H1 (cell line): Measurements from ENCODE around the gene TOM1L2. TPM values are rescaled to one million over a fixed set of nuclear protein-coding genes. Genes with fewer than 3 reads are reported as not detected.

Experiments used
- CTCF ChIA-PET: fragments of 300-600 bp; sonication (Branson Sonifier 250); formaldehyde crosslinking; loops from one replicate; lab custom pipeline; 2021; ENCODE audit not compliant: partially characterized antibody; lab: Charles Lee
- POLR2A ChIA-PET: fragments of 300-600 bp; sonication (Branson Sonifier 250); formaldehyde crosslinking; loops from one replicate; lab custom pipeline; 2021; ENCODE audit warnings: inconsistent platforms; ENCODE audit not compliant: partially characterized antibody; lab: Charles Lee
- DNase-seq, 2 experiments: peaks; one replicate each; pipeline versions ENCODE4 v3.0.0 to v3.0.0-alpha.2; 2010 to 2022; ENCODE audit warnings: low spot score in 2 of 2, low read depth in 1 of 2, mixed read lengths in 1 of 2
- FAIRE-seq: peaks from 2 replicates; lab custom pipeline; 2011; peaks lifted over from hg19 to GRCh38; lab: Jason Lieb, UNC
- H2AFZ ChIP-seq: 2 replicates; pipeline ENCODE4 v1.8.1; 2012; ENCODE audit warnings: low read length, inconsistent platforms
- H2AK5ac ChIP-seq: 2 replicates; pipeline ENCODE4 v1.6.1; 2013; ENCODE audit warnings: low read depth, low read length
- H2BK120ac ChIP-seq: replicated peaks from 2 replicates; pipeline ENCODE3; 2013; ENCODE audit warnings: low read depth, low read length, inconsistent platforms
- H2BK12ac ChIP-seq: 2 replicates; pipeline ENCODE4 v1.6.1; 2013; ENCODE audit warnings: low read depth, low read length
- H2BK15ac ChIP-seq: 2 replicates; pipeline ENCODE4 v1.6.1; 2013; ENCODE audit warnings: low read length
- H2BK20ac ChIP-seq: 2 replicates; pipeline ENCODE4 v1.6.1; 2013; ENCODE audit warnings: low read length
- H2BK5ac ChIP-seq: 2 replicates; pipeline ENCODE4 v1.6.1; 2013; ENCODE audit warnings: low read depth, low read length
- H3K14ac ChIP-seq: 2 replicates; pipeline ENCODE4 v1.6.1; 2013; ENCODE audit warnings: inconsistent platforms; ENCODE audit not compliant: insufficient read length
- H3K18ac ChIP-seq: 2 replicates; pipeline ENCODE4 v1.6.1; 2013; ENCODE audit warnings: low read length; ENCODE audit errors: extremely low read depth
- H3K23ac ChIP-seq: 2 replicates; pipeline ENCODE4 v1.6.1; 2013; ENCODE audit warnings: inconsistent platforms; ENCODE audit not compliant: insufficient read length
- H3K23me2 ChIP-seq: 2 replicates; pipeline ENCODE4 v1.6.1; 2013; ENCODE audit warnings: low read depth, low read length
- H3K27ac ChIP-seq: 2 replicates; pipeline ENCODE4 v1.6.1; 2011; ENCODE audit warnings: low read depth, low read length, inconsistent platforms
- H3K27me3 ChIP-seq, 4 experiments: replicated peaks in 1 of 4; 1 replicate in 1 of 4; 2 replicates in 3 of 4; pipeline versions ENCODE4 v1.6.1 to v1.8.1; 2011 to 2013; ENCODE audit warnings: low read length in 3 of 4, mild to moderate bottlenecking in 3 of 4, inconsistent platforms in 2 of 4, mixed read lengths in 2 of 4, moderate library complexity in 1 of 4; ENCODE audit not compliant: control insufficient read depth in 3 of 4, insufficient read depth in 3 of 4; ENCODE audit errors: extremely low read depth in 1 of 4
- H3K36me3 ChIP-seq, 4 experiments: 2 replicates each; pipeline versions ENCODE4 v1.6.1 to v1.8.1; 2011 to 2013; ENCODE audit warnings: mild to moderate bottlenecking in 4 of 4, low read length in 3 of 4, moderate library complexity in 2 of 4, control low read depth in 1 of 4, inconsistent platforms in 1 of 4; ENCODE audit not compliant: insufficient read depth in 4 of 4, control insufficient read depth in 2 of 4
- H3K4ac ChIP-seq: replicated peaks from 2 replicates; pipeline ENCODE3; 2013; ENCODE audit warnings: low read length, low read depth, mixed read lengths, inconsistent platforms; ENCODE audit not compliant: insufficient read length
- H3K4me1 ChIP-seq, 4 experiments: replicated peaks in 1 of 4; 1 replicate in 1 of 4; 2 replicates in 3 of 4; pipeline versions ENCODE4 v1.6.1 to v1.8.1; 2011 to 2013; ENCODE audit warnings: low read length in 3 of 4, inconsistent platforms in 2 of 4, mixed read lengths in 1 of 4; ENCODE audit not compliant: insufficient read depth in 4 of 4, control insufficient read depth in 3 of 4
- H3K4me2 ChIP-seq, 2 experiments: 2 replicates each; pipeline versions ENCODE4 v1.6.1 to v1.8.1; 2011 to 2013; ENCODE audit warnings: low read depth in 2 of 2, low read length in 2 of 2, control low read depth in 1 of 2, inconsistent platforms in 1 of 2, mild to moderate bottlenecking in 1 of 2; ENCODE audit not compliant: insufficient read depth in 1 of 2
- H3K4me3 ChIP-seq, 4 experiments: fragments of 200-600, 300-600 bp in 1 of 4; sonication (generic), shearing (Covaris generic), sonication (Bioruptor Twin) in 1 of 4; 2 replicates each; pipeline versions ENCODE4 v1.5.1 to v1.8.1; 2011 to 2016; ENCODE audit warnings: low read length in 4 of 4, low read depth in 3 of 4, control low read depth in 2 of 4, inconsistent platforms in 2 of 4, mild to moderate bottlenecking in 2 of 4, mixed read lengths in 1 of 4, moderate library complexity in 1 of 4; ENCODE audit not compliant: insufficient read depth in 2 of 4; ENCODE audit errors: extremely low read depth in 1 of 4
- H3K56ac ChIP-seq: replicated peaks from 2 replicates; pipeline ENCODE3; 2013; ENCODE audit warnings: low read depth, mild to moderate bottlenecking, mixed read lengths, low read length, inconsistent platforms; ENCODE audit not compliant: insufficient read length
- H3K79me1 ChIP-seq: 2 replicates; pipeline ENCODE4 v1.6.1; 2013; ENCODE audit warnings: low read depth, low read length, control low read depth
- H3K79me2 ChIP-seq, 2 experiments: 2 replicates each; pipeline versions ENCODE4 v1.6.1 to v1.8.1; 2012 to 2013; ENCODE audit warnings: low read length in 2 of 2, mild to moderate bottlenecking in 2 of 2, inconsistent platforms in 1 of 2; ENCODE audit not compliant: insufficient read depth in 2 of 2, control insufficient read depth in 1 of 2
- H3K9ac ChIP-seq, 4 experiments: replicated peaks in 1 of 4; 1 replicate in 1 of 4; 2 replicates in 3 of 4; pipeline versions ENCODE4 v1.6.1 to v1.8.1; 2011 to 2013; ENCODE audit warnings: low read depth in 3 of 4, low read length in 3 of 4, control low read depth in 2 of 4, mild to moderate bottlenecking in 2 of 4, moderate library complexity in 2 of 4, inconsistent platforms in 1 of 4; ENCODE audit errors: extremely low read depth in 1 of 4
- H3K9me3 ChIP-seq, 2 experiments: 2 replicates each; pipeline versions ENCODE4 v1.6.1 to v1.8.1; 2012 to 2013; ENCODE audit warnings: mild to moderate bottlenecking in 2 of 2, moderate library complexity in 2 of 2, control low read depth in 1 of 2, inconsistent platforms in 1 of 2, low read depth in 1 of 2, low read length in 1 of 2, mixed read lengths in 1 of 2; ENCODE audit not compliant: insufficient read depth in 2 of 2
- H4K20me1 ChIP-seq, 2 experiments: replicated peaks in 1 of 2; 2 replicates each; pipeline versions ENCODE3 to v1.8.1; 2011 to 2013; ENCODE audit warnings: inconsistent platforms in 2 of 2, low read length in 2 of 2, mild to moderate bottlenecking in 1 of 2; ENCODE audit not compliant: insufficient read depth in 2 of 2, control insufficient read depth in 1 of 2
- H4K5ac ChIP-seq: 2 replicates; pipeline ENCODE4 v1.6.1; 2013; ENCODE audit warnings: low read length, low read depth, mixed read lengths, inconsistent platforms; ENCODE audit not compliant: insufficient read length
- H4K8ac ChIP-seq: 2 replicates; pipeline ENCODE4 v1.8.0; 2013; ENCODE audit warnings: mild to moderate bottlenecking, moderate library complexity, low read length, inconsistent platforms; ENCODE audit not compliant: insufficient read depth; ENCODE audit errors: extremely low read depth
- H4K91ac ChIP-seq: replicated peaks from 2 replicates; pipeline ENCODE3; 2013; ENCODE audit warnings: low read length, mixed read lengths, inconsistent platforms; ENCODE audit not compliant: insufficient read length
- CBX8 ChIP-seq: fragments of 300-800, 300-1000 bp; sonication (generic); IDR thresholded peaks from 2 replicates; pipeline ENCODE4 v1.7.1; 2016; ENCODE audit warnings: low read depth, low read length, borderline replicate concordance
- E2F6 ChIP-seq: IDR thresholded peaks from 2 replicates; pipeline ENCODE4 v1.6.1; 2012; ENCODE audit warnings: inconsistent platforms
- HDAC6 ChIP-seq: IDR thresholded peaks from one replicate; pipeline ENCODE4 v1.7.1; 2012; ENCODE audit warnings: low read depth, mild to moderate bottlenecking, inconsistent platforms, low read length, moderate library complexity
- NRF1 ChIP-seq: IDR thresholded peaks from 2 replicates; pipeline ENCODE4 v1.6.1; 2011; ENCODE audit warnings: mild to moderate bottlenecking, low read depth, low read length, improper control_type of control experiment
- PHF8 ChIP-seq: fragments of 200-600 bp; sonication (generic); conservative IDR thresholded peaks from 2 replicates; pipeline ENCODE4 v1.7.1; 2012; ENCODE audit warnings: low read depth, mild to moderate bottlenecking, inconsistent platforms, low read length, moderate library complexity
- RFX5 ChIP-seq: IDR thresholded peaks from 2 replicates; pipeline ENCODE4 v1.6.1; 2011; ENCODE audit warnings: low read depth, low read length, improper control_type of control experiment, borderline replicate concordance
- SP4 ChIP-seq: IDR thresholded peaks from 2 replicates; pipeline ENCODE4 v1.6.1; 2012; ENCODE audit warnings: low read length, inconsistent platforms
- TBP ChIP-seq: IDR thresholded peaks from 2 replicates; pipeline ENCODE4 v1.6.1; 2011; ENCODE audit warnings: low read depth, low read length, improper control_type of control experiment
- TEAD4 ChIP-seq: IDR thresholded peaks from 2 replicates; pipeline ENCODE4 v1.6.1; 2012; ENCODE audit warnings: low read depth, low read length, inconsistent platforms, mixed read lengths
- WGBS, 2 experiments: shearing (Covaris generic) in 1 of 2; methylation state at CpG; one replicate each; pipeline versions ENCODE4 v1.1.6 to v1.1.7; 2013 to 2015; ENCODE audit warnings: low lambda C conversion rate in 2 of 2, mixed read lengths in 2 of 2, inconsistent platforms in 1 of 2, low coverage in 1 of 2, missing lambda C conversion rate in 1 of 2; ENCODE audit not compliant: insufficient replicate concordance in 2 of 2, insufficient coverage in 1 of 2, insufficient read length in 1 of 2; ENCODE audit errors: extremely low coverage in 1 of 2, missing lambda C conversion rate in 1 of 2; 5-methylcytosine and 5-hydroxymethylcytosine counted together
- polyA plus RNA-seq, 7 experiments: library from polyadenylated mRNA; depleted of rRNA in 3 of 7; stranded (reverse) in 5 of 7; unstranded in 2 of 7; fragments of >200 nt in 5 of 7; fragments of 200-250 nt in 2 of 7; gene quantifications; 1 replicate in 5 of 7; 2 replicates in 1 of 7; 4 replicates in 1 of 7; pipeline versions ENCODE4 v1.2.1 to v1.2.3, GENCODE V29; 2011 to 2013; ENCODE audit warnings: missing spikeins in 2 of 7, mixed read lengths in 2 of 7
- total RNA-seq: library from RNA; stranded (reverse); fragmentation: NEBNext Ultra II Directional; extraction: Animal tissue kit (Norgen Biotek cat#: 25700); gene quantifications from 2 replicates; pipeline ENCODE4 v1.2.1, GENCODE V29; 2021

Gene TOM1L2
- total and polyA plus RNA-seq, 2 of the 8 experiments (the other 6 are each of a cell fraction or from before 2014, with no cell fraction given) = 2.0 to 3.4 TPM

- Histone ChIP-seq H3K27ac (no peak overlapping the region), H3K4ac (no peak overlapping the region), H2BK15ac (no peak overlapping the region), H3K56ac (no peak overlapping the region), H3K4me3 (no peak overlapping the region), H3K79me2 (no peaks in the 10 kb centered on the region), H3K27me3 (no peaks in the 10 kb centered on the region), H4K91ac (no peak overlapping the region), H2BK12ac (no peak overlapping the region), H2AK5ac (no peak overlapping the region), H2BK5ac (no peak overlapping the region), H3K9me3 (no peaks in the 10 kb centered on the region), H3K23ac (no peak overlapping the region), H4K20me1 (peaks cover 0 to 5% of the 10 kb centered on the region in 2 experiments), H3K4me2 (no peak overlapping the region), H3K79me1 (no peaks in the 10 kb centered on the region), H4K5ac (no peak overlapping the region), H3K4me1 (no peaks in the 10 kb centered on the region; a peak in 1 of 7 replicates), H3K23me2 (no peaks in the 10 kb centered on the region; the same call in 1 of the 2 replicates), H4K8ac (no peak overlapping the region), H2AFZ (no peak overlapping the region), H2BK120ac (no peak overlapping the region), H3K9ac (no peak overlapping the region), H2BK20ac (no peak overlapping the region), H3K36me3 (no peaks in the 10 kb centered on the region), H3K14ac (no peak overlapping the region), H3K18ac (no peak overlapping the region)
- FAIRE-seq (no peak), DNase-seq (no peak)
- POLR2A ChIA-PET = interaction anchor here (1.5 kb wide), 1 partner anchor 11 kb away, joined by 3 read pairs; no protein-coding TSS in a partner anchor
- CTCF ChIA-PET = interaction anchor here (1.1 to 1.3 kb wide), 3 partner anchors 12 to 111 kb away, joined by 4 to 5 read pairs (median 5); no protein-coding TSS in a partner anchor
- 80% methylated on average over 8 of the region's 8 CpGs; no CpG with 5 or more reads in 1 of the 2 experiments for WGBS, 2 experiments
- TF ChIP-seq HDAC6 = no peak
- no peak for TF ChIP-seq TBP
- TF ChIP-seq SP4 = no peak
- TF ChIP-seq PHF8 = no peak
- no peak for TF ChIP-seq TEAD4
- no peak for TF ChIP-seq CBX8
- TF ChIP-seq NRF1 = no peak
- TF ChIP-seq RFX5 = no peak
- TF ChIP-seq E2F6 = no peak
These were observed 27.8 kb upstream of the TOM1L2 start for GRCh38 chr17:18000030-18000408.
